OCI-M1 (cell line): ENCODE results near the gene WNT16.
"Not testable (repeated sequence)": the region's sequence is repeated elsewhere in the genome, so short reads cannot be mapped to it uniquely, and the experiment has no call there.

Experiments
- DNase-seq: peaks from one replicate; lab custom pipeline; 2025; lab: John Stamatoyannopoulos, UW

WNT16 gene, protein sequence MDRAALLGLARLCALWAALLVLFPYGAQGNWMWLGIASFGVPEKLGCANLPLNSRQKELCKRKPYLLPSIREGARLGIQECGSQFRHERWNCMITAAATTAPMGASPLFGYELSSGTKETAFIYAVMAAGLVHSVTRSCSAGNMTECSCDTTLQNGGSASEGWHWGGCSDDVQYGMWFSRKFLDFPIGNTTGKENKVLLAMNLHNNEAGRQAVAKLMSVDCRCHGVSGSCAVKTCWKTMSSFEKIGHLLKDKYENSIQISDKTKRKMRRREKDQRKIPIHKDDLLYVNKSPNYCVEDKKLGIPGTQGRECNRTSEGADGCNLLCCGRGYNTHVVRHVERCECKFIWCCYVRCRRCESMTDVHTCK

DNA sequence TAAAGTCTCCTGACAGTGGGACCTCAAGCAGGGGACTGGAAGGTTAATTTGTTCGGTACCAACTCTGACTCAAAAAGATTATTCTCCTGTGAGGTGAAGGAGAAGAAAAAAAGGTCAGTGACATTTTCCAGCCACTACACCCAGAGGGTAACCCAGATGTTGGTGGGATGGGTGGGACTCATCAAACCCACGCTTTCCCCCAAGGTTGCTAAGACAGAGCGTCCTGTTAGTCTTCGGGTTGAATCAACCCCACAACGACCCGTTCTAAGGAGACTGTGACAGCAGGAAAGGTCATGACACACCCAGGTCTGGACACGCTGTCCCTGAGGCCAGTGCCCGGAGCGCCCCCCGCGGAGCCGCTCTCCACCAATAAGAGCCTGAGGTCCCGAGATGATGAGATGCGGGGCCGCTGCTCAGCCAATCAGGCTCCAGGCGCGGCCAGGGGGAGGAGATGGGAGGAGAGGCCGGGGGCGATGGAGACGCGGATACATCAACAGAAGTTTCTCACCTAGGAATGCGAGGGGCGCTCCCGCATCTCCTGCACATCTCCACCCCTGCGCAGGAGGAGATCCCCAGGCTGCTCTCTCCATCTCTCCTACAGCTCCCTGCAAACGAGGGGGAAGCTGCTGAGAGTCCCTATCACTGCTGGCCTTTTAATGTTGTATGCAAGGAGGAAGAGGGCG is at the start of gene WNT16:
Gene WNT16 (plus strand): TSS at position 493 of the 683 bp plus-strand sequence. CDS start 293 bp downstream, outside the sequence.
- DNase-seq = no peak

DNA sequence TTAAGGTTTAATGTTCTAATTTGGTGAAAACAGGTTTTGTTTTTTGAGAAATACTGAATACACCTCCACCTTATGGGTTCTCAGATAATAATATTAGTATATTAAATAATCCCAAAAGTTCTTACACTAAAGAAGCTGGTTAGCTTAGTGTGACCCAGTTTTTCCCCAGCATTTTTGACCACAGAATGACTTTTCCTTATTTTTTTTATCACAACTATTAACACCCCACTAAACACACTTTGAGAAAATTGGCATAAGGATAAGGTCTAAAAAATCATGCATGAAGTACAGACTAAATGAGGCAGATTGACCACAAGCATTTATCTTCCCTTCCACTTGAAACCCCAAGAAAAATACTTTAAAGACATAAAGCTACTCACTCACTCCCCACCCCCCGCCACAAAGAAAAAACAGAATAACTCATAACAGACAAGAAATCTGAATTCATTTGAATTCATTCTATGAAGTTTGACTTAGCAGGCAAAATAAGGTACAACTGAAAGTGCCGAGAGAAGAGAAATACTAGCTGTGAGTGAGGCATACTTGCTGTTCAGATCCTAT is 49.7 kb upstream of the WNT16 start:
- no peak for DNase-seq

DNA sequence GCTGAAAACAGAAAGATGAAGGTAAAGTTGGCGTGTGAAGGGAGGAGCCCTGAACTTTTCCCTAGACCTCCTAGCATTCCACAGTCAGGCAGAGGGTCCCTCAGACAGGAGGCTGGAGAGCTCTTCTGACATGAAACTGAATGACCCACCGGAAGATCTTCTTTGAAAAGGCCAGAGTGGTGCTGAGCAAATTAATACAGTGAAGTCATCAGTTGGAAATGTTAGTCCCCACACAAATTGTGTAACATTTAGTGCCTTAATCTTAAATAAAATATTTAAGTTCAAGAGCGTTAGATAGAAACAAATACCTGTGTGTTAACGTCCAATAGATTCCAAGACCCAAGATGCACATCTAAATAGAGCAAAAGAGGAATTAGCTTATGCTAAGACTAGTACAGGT is 49.0 kb upstream of the WNT16 start:
- no peak for DNase-seq

DNA sequence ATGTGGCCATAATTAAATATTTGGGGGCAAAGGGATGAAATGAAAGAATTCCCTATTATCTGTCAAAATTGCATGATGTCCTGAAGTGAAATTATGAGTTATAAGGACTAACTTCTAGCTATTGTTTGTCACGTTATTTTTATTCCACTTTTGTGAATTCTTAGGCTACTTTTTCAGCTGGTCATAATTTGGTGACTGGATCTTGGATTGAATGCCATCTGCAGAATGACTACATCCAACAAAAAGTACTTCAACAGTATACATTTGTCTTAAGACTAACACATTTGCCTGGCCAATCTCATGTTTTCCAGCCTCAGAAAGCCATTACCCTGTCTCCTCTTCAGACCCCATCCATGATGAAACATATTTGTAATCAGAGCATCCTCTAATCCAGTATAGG is 48.1 kb upstream of the WNT16 start:
- DNase-seq = no peak

DNA sequence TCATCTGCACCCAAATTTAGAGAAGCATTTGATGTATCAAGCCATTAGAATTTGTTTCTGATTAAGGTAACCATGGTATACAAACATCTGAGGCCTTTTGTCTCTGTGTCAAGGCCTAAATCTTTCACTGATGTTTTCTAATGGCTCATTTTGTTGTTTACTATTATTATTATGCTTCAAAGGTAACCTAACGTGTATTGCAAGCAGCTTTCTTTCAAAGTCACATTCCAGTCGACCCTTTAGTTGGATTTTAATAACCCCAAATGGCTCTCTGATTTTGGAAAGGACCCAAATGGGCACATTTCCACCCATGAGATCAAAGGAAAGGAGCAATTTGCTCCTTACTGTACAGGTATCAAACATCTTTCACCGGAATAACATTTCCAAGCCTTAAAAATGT is 46.7 kb upstream of the WNT16 start:
- no peak for DNase-seq

DNA sequence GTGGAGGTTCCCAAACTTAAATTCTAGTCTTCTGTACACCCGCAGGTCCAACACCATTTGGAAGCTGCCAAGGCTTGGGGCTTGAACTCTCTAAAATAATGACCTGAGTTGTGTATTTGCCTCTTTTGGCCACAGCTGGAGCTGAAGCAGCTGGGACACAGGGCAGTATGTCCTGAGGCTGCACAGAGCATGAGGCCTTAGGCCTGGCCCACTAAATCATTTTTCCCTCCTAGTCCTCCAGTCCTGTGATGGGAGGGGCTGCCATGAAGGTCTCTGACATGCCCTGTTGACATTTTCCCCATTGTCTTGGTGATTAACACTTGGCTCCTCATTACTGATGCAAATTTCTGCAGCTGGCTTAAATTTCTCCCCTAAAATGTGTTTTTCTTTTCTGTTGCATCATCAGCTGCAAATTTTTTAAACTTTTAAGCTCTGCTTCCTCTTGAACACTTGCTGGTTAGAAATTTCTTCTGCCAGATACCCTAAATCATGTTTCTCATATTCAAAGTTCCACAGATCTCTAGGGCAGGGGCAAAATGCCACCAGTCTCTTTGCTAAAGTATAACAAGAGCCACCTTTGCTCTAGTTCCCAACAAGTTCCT is 43.6 kb upstream of the WNT16 start:
- DNase-seq = peak; percentile 6

DNA sequence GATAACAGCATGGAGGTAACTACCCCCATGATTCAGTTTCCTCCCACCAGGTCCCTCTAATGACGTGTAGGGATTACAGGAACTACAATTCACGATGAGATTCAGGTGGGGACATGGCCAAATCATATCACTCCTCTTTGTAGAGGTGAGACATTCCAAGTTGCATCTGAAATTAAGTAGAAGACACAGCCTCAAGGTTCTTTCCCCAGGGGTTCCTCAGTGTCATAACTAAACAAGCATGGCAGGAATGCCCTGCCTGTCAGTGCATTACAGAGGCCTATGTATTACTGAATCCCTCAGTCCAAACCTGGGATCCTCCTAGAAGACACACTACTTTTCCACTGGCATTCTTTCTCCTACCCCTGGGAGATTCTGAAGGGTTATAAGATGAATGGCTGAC is 42.6 kb upstream of the WNT16 start:
- no peak for DNase-seq

DNA sequence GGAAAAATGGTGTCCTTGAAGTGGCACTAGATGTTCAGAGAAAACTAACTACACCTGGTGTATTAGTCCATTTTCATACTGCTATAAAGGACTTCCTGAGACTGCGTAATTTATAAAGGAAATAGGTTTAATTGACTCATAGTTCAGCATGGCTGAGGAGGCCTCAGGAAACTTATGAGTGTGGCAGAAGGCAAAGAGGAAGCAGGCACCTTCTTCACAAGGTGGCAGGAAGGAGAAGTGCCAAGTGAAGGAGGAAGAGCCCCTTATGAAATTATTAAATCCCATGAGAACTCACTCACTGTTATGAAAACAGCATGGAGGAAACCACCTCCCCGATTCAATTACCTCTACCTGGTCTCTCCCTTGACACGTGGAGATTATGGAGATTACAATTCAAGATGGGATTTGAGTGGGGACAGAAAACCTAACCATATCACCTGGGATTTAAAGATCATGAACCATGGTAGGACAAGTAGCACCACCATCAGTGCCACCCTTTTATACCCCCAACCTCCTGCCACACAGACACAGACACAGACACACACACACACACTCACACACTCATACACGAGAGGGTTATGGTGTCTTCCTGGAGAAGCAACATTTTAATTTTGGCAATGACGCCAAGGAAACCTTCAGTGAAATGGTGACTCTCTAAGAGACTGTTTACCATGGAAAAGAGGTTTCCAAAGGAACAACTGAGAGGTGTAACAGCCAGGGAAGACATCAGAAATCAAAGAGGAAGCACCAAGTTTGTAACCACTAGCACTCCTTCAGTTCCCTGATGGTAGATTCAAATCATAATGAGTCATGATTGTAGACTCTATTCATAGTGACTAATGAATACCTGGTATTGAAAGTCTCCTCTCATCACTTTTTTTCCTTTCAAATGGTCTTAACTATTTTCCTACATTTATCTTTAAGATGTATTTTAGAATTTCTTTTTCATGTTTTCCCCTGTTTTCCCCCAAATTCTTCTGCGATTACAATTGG is 41.8 kb upstream of the WNT16 start:
- peak; percentile 10 for DNase-seq

DNA sequence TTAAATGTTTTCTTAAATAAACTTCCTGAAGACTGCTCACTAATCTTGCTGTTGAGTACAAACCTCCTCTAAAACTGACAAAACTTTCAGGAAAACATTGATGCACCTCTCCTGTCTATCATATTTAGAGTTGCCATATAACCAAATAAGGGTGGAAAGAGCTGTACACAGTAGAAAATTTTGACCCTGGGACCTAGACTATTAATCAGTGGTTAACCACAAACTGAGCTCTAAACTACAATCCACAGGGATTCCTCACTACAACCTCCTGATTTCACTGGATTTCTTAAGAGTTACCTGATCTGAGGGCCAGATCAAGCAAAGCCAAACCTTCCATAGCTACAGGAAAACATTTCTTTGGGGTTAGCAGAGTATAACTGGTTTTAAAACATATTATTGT is 39.9 kb upstream of the WNT16 start:
- no peak for DNase-seq

DNA sequence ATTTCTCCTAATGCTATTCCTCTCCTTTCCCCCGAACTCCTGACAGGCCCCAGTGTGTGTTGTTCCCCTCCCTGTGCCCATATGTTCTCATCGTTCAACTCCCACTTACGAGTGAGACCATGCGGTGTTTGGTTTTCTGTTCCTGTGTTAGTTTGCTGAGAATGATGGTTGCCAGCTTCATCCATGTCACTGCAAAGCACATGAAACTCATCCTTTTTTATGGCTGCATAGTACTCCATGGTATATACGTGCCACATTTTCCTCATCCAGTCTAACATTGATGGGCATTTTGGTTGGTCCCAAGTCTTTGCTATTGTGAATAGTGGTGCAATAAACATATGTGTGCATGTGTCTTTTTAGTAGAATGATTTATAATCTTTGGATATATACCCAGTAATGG is 38.9 kb upstream of the WNT16 start:
- DNase-seq = not testable (repeated sequence)

DNA sequence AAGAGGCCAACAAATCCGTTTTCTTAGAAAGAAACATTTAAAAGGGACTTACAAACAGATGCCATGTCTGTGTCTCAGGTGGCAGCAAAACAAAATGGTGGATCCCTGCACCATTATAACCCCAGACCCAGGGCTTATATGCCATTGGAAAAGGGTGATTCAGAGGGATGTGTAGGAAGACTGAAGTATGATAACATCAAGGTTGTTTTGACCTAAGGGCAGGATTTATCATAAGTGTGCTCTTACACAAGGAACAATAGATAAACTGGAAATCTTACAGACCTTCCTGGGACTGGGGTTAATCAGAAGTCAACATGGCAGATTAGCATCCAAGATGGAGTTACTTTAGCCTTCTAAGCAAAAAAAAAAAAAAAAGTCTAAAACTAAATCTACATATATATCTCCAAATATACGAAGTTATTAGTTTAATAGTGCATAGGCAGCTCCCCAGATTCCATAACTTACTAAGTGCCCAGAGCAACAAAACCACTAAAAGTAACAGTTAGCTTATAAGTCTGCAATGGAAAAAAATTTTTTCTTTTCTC is 34.3 kb upstream of the WNT16 start:
- DNase-seq = no peak

DNA sequence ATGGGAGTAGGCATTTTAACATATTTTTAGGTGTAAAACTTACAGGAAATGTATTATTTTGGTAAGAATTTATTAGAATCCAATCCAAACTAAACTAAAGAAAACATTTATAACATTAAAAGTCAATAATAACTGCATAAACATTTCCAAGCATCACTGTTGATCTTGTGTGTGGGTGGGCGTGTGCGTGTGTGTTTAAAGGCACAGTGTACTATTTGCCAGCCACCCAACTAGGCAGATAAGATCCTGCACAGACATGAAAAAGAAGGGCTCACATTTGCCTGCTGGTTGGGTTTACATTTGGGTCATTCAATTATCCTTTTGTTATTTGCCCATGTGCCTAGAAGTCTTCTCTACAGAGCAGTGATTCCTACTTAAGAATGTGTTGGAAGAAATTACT is 31.0 kb upstream of the WNT16 start:
- DNase-seq = no peak

DNA sequence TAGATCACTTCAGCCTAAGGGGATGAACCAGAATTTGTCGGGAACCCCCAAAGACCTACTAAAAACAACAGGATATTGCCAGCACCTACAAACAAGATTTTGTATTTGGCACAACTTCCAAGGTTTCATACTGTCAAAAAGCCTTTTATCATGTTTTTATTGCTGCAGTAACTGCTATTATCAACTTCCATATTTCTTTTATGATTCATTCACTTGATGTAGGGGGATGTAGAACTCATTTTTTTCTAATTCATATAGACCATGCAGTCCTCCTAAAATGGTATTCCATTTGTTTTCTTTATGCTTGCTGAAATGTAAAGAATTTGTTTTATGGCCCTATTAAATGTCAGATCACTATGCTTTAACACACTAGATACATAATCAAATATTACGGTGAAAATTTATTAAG is 30.0 kb upstream of the WNT16 start:
- DNase-seq = no peak

DNA sequence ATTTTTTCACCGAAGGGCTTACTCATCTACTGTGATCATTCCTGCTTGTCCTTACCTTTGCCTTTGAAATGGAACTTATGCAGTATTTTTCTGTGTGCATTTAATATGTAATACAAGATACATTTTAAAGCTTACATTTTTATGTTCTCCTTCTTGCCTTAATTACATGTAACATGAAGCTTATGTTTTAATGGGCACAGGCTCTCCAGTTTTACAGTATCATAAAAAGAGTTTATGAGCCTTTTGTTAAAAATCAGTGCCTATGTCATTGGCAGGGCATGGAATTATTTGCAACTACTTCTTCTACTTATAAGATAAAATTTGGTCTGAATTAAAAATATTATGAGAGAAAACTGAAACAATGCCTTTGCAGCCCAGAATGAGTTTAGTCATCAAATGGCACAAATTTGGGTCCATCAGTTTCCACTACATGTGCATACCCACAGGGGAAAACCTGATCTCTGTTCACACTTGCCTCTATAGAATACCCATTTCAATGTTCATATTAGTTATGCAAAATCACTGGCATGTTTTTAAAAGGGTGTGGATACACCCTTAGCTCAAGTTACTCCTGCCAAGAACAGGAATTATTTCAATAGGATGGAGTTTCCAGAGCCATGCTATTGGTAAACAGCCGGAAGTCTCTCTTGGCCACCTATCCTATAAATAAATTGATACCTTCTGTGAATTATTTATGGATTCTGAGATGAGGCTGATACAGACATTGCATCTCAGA is 27.9 kb upstream of the WNT16 start:
- DNase-seq = no peak

DNA sequence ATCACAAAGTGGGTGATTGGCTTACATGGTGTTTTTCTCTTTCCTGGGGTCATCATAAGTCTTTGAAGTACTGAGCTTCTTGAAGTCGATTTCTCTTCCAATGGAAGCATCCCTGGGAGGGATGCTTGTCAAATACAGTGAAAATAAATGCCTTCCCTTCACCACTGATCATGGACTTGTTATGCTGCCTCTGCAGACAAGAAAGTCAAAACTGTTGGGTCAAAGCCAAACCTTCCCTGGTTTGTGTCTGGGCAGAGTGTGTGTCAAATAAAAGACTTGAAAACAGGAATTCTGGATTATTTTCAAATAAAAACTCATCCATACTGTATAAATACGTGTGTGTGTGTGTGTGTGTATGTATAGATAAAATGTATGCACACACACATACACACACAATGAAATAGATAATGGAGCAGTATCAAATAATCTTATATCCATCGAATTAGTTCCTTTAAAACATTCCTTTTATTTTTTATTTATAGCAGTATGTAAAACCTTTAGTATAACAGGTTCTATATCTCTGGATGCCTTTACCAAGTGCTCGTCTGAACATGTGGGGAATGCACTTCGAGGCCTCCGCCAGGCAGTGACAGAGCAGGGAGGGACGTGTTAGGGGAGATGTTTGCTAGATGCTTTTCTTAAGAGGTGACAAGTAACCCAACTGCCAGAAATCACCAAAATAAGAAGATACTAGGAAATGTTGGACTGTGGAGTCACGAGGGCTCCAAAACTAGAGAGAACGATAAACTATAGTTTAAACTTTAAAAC is 27.2 kb upstream of the WNT16 start:
- no peak for DNase-seq

DNA sequence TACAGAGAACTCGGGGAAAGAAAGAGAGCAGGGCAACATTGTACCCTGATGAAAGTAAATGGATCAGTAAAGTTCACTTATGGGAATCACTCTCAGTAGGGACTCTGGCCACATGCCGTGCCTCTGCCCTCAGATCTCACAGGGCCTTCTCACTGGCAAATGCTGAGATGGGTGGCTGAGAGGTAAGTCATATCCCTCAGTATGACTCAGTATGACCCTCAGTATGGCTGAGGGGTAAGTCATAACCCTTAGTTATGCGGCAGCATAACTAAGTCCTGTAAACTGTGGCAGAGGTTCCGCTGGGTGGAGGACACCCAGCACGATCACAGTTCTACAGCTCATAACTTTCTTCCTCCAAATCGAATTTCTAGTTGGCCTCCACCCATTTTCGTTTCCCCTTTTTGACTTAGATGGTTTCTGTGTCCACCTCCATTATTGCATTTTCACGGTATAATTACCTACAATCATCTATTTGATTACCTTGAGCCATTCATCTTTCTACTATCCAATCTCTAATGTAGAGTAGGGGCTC is 26.5 kb upstream of the WNT16 start:
- no peak for DNase-seq

DNA sequence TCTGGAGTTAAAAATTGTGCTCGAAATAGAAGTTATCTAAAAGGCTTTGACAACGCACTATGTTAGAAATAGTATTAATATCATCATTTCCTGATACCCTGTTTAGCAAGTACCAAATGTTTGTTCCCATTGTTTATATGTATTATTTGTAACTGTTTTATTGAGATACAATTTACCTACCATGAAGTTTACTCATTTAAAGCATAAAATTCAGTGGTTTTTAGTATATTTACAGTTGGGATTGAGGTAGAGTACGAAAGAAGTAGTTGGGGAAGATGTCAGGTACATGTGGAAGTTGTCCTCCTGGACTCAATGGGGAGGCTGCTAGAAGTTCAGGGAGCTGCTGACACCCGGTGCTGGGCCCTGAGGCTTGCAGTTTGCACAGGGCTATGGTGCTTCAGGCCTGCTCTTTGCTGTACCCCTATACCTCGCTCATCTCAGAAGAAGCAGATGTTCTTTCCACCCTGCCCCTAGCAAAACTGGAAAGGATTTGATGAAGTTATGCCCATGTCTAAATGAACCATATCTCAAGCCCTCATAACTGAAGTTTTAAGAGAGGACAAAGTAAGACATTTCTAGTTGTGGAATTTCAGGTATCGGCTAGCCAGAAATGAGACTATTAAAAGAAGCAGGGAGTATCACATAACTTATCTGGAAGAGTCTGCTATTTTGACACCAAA is 25.2 kb upstream of the WNT16 start:
- DNase-seq = no peak

DNA sequence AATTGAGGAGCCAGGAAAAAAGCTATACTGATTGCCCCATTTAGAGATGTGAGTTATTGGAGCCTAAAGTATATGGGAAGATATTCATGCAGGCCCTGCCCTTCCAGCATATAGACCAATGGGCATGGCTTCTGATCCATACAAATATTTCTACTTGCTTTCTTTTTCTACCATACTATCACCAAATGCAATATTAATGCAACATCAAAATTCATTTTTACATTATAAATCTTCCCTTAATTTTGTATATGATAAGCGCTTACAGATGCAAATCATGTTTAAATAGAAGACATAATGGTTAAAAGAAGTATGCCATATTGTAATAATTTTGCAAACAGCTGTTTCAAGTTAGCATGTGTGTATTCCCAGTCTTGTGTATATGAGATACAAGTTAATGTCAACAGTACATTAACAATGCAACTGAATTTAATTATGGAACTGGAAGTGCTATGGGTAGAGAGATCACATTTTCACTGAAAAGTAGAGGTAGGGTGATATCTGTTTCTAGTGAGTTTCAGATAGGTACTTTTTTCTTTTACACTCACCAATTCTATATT is 24.6 kb upstream of the WNT16 start:
- DNase-seq = no peak

DNA sequence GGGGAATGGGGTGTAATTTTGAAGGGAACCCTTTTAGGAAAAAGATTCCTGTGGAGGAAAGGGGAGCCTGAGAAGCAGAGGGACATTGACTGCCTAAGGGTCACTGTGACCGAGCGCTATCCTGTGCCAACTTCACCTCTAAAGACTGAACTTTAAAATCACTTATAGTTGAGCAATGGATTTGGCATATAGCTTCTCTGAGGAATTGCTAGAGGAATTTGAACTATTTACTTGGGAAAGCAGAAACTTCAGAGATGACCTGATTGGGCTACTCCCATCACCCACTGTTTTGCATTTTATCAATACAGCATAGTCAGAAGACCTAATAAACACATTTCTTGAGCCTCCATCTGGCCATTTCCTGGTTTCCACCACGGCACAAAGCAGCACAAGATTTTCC is 23.7 kb upstream of the WNT16 start:
- no peak for DNase-seq
